Colonic mucosa (tissue), 4 donors: Measurements from ENCODE around the gene PINK1. TPM values are rescaled to one million over a fixed set of nuclear protein-coding genes. Genes with fewer than 3 reads are reported as not detected.

Experiments used
- DNase-seq: peaks from one replicate; pipeline ENCODE4 v3.0.0-alpha.2; 2020
- H3K27ac ChIP-seq: fragments of 200-600 bp; one replicate; pipeline ENCODE4 v1.8.0; 2021
- H3K27me3 ChIP-seq: fragments of 200-600 bp; one replicate; pipeline ENCODE4 v1.8.0; 2021
- H3K36me3 ChIP-seq: fragments of 200-600 bp; one replicate; pipeline ENCODE4 v1.8.0; 2021
- H3K4me1 ChIP-seq: fragments of 200-600 bp; one replicate; pipeline ENCODE4 v1.8.0; 2021; ENCODE audit warnings: mild to moderate bottlenecking
- H3K4me3 ChIP-seq: fragments of 200-600 bp; one replicate; pipeline ENCODE4 v1.8.0; 2021
- H3K9ac ChIP-seq, 2 donors: one replicate each; pipeline ENCODE4 v1.7.0; 2013; ENCODE audit warnings: control low read depth in 2 of 2, low read depth in 2 of 2, low read length in 2 of 2
- H3K9me3 ChIP-seq: fragments of 200-600 bp; one replicate; pipeline ENCODE4 v1.8.0; 2021
- CTCF ChIP-seq: fragments of 200-600 bp; IDR thresholded peaks from one replicate; pipeline ENCODE4 v1.8.0; 2022; ENCODE audit warnings: antibody characterized with exemption, mild to moderate bottlenecking
- intact Hi-C: fragments of 100-400 bp; cut with DNase I; formaldehyde crosslinking; loops from one replicate; pipeline ENCODE4 v1.14.1; 2022
- total RNA-seq, 2 donors: library from RNA; stranded (reverse); fragmentation: NEBNext Ultra II Directional in 1 of 2; extraction: Animal tissue kit (Norgen Biotek cat#: 25700) in 1 of 2; gene quantifications; one replicate each; pipeline ENCODE4 v1.2.1, GENCODE V29; 2021
- donor health status: healthy.
- donor health status: DM: no; HTN: no; CAD: no.
- donor health status: DM: no; HTN: no; CAD: no.

PINK1 gene
- total RNA-seq, 2 donors from 2014 or later, result 49.7 to 119 TPM

GRCh38 chr1:20597650-20598049, 35.6 kb upstream of the PINK1 start:
- no peaks in the 10 kb centered on the region for H3K4me1 ChIP-seq
- no peaks in the 10 kb centered on the region for H3K27me3 ChIP-seq
- H3K9me3 ChIP-seq, result no peaks in the 10 kb centered on the region
- no peak overlapping the region for H3K4me3 ChIP-seq
- no peak overlapping the region for H3K27ac ChIP-seq
- no peak for TF ChIP-seq CTCF
- no peaks in the 10 kb centered on the region for H3K36me3 ChIP-seq
- no peak overlapping the region for H3K9ac ChIP-seq
- intact Hi-C loops, result no loop called here
- no peak for DNase-seq

- TF ChIP-seq CTCF, result no peak
Observed at GRCh38 chr1:20600156-20600555, 33.1 kb upstream of the PINK1 start.

GRCh38 chr1:20601129-20601825, 32.0 kb upstream of the PINK1 start:
- no peak for TF ChIP-seq CTCF
- Histone ChIP-seq H3K9ac (no peak overlapping the region), H3K9me3 (no peaks in the 10 kb centered on the region), H3K36me3 (no peaks in the 10 kb centered on the region), H3K4me1 (peaks cover 7% of the 10 kb centered on the region), H3K27ac (no peak overlapping the region), H3K4me3 (no peak overlapping the region), H3K27me3 (no peaks in the 10 kb centered on the region)
- no peak for DNase-seq
- intact Hi-C loops, result no loop called here

More at GRCh38 chr1:20600156-20600555, 33.1 kb upstream of the PINK1 start:
- peaks cover 7% of the 10 kb centered on the region for H3K4me1 ChIP-seq
- peak; percentile 48 for DNase-seq
- intact Hi-C loops, result no loop called here
- H3K36me3 ChIP-seq, result no peaks in the 10 kb centered on the region
- no peak overlapping the region for H3K4me3 ChIP-seq
- no peaks in the 10 kb centered on the region for H3K9me3 ChIP-seq
- no peak overlapping the region for H3K27ac ChIP-seq
- H3K27me3 ChIP-seq, result no peaks in the 10 kb centered on the region
- no peak overlapping the region for H3K9ac ChIP-seq

- H3K9ac ChIP-seq, result no peak overlapping the region
- H3K4me1 ChIP-seq, result peaks cover 7% of the 10 kb centered on the region
- H3K4me3 ChIP-seq, result no peak overlapping the region
- no peaks in the 10 kb centered on the region for H3K27me3 ChIP-seq
- H3K27ac ChIP-seq, result no peak overlapping the region
- TF ChIP-seq CTCF, result no peak
- intact Hi-C loops, result no loop called here
- H3K36me3 ChIP-seq, result no peaks in the 10 kb centered on the region
- DNase-seq, result no peak
- no peaks in the 10 kb centered on the region for H3K9me3 ChIP-seq
Observed at GRCh38 chr1:20602851-20603450, 30.3 kb upstream of the PINK1 start.

- no peak for TF ChIP-seq CTCF
- no peaks in the 10 kb centered on the region for H3K9me3 ChIP-seq
- no peak for DNase-seq
- H3K27ac ChIP-seq, result peak overlapping the region; percentile 44
- H3K4me1 ChIP-seq, result peaks cover 7% of the 10 kb centered on the region
- H3K9ac ChIP-seq, result no peak overlapping the region
- H3K36me3 ChIP-seq, result no peaks in the 10 kb centered on the region
- no peak overlapping the region for H3K4me3 ChIP-seq
- no peaks in the 10 kb centered on the region for H3K27me3 ChIP-seq
- intact Hi-C loops, result no loop called here
Observed at GRCh38 chr1:20603504-20604464, 29.5 kb upstream of the PINK1 start.
